Femur (tissue), 1 donor: ENCODE data around the gene HEATR9.

Source experiments
- DNase-seq: peaks from one replicate; pipeline ENCODE4 v3.0.0-alpha.2; 2017

Gene HEATR9

DNA sequence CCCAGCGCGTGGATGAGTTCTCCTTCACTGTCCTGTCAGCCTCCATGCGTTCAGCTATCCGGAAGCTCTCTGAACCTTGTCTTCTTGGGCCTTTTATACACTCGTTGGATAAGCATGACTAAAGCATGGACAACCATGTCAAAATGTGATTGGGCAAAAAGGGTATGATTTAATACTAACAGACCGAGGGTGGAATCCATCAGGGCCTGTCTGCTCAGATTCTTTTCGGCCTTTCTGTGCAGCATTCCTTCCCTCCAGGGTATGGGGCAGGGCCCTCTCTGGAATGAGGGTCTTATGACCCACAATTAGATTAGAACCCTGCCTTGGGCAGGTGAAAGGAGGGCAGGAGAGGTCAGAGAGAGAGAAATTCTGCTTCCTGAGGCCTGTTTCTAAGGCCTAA lies 25.5 kb upstream of the HEATR9 start:
- no peak for DNase-seq

DNA sequence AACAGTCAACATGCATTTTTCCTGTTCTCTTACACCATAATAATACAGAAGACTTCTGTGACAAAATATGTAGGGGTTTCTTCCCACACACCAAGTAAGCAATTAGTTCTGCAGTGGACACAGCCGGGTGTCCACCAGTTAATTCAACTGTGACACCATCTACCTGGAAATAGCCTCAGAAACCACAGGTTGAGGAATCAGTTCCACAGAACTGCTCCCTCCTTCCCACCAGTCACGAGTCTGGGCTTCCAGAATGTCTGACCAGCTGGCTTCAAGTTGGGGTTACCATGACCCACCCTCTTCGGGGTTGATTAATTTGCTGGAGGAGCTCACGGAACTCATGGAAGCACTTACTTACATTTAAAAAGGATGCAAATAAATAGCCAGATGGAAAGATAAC lies 25.1 kb upstream of the HEATR9 start:
- DNase-seq: no peak

DNA sequence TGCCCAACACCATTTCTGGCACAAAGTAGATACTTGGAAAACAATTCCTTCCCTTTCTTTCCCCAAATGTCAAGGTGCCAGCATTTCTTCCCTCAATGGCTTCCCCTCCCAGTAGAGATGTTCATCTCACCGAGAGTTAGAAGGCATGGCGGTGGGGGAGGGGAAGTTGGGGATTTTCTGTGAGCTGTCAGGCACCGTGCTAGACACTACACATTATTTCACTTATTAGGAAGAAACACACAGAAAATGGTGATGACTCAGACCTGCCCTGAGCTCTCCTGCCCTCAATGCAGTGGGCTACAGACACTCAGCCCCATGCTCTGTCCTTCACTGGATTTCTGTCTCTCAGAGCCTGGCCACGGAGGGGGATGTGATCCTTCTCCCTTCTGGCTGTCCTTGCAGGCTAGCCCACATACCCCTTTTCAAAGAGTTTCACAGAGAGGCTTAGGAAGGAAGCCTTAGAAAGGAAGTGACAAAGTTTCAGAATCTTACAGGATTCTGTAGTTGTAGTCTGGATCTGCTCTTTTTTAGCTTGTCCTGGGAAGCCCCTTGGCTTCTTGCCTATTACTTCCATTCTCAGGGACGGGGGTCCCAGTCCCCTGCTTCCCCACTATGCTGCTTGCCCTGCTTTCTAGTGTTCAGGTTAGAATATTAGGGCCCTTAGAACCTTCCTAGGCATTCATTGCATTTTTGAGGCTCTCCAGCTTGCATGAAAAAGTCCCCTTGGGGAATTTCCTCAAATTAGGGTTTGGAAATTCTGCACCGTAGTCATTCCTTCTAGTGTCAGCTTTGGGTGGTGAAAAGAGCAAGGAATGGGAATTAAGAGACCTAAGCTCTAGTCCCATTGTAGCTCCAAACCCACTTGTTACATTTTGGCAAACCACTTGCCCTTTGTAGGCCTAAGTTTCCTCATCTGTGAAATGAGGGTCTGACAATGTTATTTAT lies 23.7 kb upstream of the HEATR9 start:
- no peak for DNase-seq

DNA sequence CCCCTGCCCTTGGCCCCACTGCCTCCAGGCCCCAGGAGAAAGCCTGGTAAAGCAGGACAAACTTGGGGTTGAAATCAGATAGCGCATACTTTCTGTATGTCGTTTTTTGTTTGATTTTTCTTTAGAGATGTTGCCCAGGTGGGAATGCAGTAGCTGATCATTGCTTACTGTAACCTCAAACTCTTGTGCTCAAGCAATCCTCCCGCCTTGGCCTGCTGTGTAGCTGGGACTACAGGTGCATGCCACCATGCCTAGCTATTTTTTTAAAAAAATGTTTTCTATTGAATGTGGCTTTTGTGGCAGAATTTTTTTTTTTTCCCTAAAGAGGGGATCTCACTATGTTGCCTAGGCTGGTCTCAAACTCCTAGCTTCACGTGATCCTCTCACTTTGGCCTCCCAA lies 22.6 kb upstream of the HEATR9 start:
- no peak for DNase-seq

DNA sequence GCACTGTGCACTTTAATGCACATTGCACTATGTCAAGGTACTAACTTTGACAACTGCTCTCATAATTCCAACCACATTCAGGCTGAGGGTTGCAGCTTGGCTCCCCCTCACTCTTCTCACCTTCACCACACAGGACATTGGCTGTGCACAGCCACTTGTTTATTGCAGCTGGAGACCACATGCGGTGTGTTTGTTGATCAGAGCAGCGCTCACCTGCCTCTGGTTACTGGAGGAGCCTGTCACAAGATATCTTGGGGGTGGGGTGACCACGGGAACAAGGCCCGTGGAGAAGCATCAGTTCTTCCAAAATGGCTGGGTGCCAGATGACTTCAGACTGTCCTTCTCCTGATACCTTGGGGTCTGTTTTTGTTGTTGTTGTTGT lies 22.1 kb upstream of the HEATR9 start:
- DNase-seq: no peak

DNA sequence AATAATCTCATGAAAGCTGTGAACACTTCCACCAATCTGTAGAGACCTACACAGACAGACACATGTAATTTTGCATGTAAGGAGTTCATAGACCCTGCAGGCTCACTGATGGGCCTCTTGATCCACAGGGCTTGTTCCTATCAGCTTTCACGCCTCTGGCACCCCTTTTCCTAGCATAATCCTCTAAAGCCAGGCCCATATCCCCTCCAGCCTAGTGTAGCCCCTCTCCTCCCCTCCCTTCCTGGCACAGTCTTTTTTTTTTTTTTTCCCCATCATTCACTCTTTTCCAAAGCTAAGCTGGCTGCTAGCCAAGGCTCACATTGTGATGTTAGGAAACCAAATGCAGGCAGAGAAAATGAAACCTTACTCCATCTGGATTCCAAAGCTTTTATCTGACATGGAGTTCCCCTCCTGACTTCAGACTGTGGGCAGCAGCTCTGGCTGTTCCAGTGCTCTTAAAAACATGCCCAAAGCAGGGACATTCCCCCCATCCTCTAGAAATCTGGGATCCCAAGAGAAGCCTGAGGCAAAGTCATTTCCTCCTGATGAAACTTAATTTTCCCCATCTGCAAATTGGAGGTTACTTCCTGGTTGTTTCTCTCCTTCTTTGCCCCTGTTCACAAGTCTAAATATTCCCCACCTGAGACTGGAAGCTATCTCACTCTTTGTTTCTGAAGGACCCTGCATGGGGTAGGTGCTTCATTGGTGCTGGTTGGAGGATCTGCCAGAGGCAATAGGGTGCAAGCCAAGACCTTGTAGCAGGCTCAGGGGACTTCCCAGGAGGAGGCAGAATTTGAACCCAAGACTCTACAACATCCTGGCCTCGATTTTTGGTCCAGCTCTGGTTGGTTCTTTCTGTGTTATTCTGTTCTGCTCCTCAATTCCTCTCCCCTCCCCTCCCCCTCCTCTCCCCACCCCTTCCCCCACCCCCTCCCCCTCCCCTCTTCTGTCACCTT lies 21.4 kb upstream of the HEATR9 start:
- DNase-seq: no peak

DNA sequence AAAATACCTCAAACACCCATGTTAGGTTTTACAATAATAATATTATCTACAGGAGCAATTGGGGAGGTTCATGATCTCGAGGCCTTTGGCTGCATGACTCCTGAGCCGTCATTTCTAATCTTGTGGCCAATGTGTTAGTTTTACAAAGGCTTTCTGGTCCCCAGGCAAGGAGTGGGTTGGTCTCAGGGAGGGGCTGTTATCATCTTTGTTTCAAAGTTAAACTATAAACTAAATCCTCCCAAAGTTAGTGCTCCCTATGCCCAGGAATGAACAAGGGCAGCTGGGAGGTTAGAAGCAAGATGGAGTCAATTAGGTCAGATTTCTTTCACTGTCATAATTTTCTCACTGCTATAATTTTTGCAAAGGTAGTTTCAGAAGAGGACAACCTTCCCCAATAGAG lies 20.6 kb upstream of the HEATR9 start:
- no peak for DNase-seq

DNA sequence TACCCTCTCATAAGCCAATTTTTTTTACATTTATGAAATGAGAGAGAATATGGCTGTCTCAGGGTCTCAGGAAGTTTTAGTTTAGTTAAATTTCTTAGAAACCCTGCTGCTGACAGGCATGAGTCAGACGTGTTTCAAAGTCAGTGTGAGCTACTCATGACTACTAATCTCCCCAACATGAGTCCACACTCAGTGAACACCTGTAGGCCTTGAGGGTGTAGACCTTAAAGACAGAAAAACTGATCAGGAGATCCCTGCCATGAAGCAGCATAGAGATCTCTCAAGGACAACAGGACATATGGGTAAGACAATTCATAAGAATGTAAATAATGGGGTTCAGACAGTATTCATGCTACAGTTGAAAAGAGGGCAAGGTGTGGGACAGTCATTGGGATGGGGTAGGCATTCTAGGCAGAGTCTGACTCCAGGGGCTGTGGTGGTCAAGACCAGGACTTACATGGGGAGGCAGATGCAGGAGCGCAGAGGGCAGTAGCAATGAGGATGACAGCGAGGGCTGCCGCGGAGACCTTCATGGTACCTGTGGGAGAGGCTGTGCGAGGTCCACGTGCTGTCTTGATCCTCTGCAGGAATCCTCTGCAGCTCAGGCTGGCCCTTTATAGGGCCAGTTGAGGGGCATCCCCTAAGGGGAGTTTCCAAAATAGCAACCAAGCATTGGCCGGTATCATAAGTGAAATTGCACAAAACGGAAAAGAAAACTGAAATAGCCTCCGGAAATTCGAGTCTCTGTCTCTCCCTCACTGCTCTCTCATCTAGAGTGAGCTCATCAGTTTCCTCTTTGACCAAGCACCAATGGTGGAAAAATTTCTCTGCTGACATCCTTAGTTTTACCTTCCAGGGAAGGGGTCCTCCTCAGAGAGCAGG lies 11.3 kb upstream of the HEATR9 start, which contains the start of gene CCL5:
Gene CCL5, minus strand, starts transcription at position 588 of the 882 bp plus-strand sequence.
- no peak for DNase-seq

DNA sequence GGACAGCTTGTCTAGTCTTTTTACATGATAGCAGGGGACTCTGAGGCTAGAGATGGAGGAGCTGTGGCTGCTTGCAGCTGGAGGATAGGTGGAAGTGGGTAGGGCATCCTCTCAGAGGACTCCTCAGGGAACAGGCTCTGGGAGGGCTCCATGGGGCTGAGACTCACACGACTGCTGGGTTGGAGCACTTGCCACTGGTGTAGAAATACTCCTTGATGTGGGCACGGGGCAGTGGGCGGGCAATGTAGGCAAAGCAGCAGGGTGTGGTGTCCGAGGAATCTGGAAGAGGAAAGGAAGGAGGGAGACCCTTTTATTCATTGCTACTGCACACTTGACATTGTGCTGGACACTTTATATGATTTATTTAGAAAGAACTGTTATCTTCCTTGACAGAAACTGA lies 9.7 kb upstream of the HEATR9 start:
- no peak for DNase-seq

DNA sequence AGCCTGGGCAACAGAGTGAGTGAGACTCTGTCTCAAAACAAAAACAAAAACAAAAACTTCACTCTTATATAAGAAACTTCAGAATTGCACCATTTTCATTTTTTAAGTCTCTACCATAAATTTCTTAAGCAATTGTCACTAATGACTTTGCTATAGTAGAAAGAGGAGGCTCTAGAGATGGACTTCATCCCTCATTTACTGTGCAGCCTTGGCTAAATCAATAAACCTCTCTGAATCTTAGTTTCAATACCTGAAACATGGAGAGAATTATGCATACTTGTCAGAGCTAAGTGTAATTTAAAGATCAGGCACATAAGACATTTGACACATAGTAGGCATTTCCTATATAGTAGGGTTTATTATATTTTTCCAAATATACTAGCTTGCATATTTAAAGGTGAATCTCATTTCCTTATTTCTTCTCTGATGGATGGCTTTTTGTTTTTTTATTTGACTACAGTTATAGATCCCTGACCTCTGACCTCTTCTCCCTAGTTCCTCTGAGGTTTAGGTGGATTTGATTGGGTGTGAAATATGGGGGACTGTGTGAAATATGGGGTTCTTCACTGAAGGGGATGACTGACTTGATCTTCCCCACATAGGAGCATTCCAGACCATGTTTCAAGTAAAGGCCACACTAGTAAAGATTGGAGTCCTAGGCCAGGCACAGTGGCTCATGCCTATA lies 8.8 kb upstream of the HEATR9 start:
- DNase-seq: no peak

DNA sequence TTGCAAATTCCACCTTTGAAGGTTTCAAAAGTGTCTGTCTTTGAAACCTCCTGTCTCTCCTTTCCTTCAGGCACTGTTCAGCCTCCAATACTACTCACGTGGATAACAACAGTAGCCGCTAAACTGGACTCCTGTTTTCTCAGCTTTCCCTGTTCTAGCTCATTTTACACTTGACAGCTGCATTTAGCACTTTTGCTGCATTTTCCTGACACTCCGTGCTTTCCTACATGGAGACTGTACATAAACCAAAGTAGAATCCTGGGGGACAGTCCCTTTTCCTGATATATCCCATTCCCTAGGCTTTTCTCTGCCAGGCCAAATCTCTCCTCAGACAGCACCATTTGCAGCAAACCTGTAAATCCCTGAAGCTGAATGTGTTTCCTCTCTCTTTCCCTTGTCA lies 7.8 kb upstream of the HEATR9 start:
- DNase-seq: no peak

DNA sequence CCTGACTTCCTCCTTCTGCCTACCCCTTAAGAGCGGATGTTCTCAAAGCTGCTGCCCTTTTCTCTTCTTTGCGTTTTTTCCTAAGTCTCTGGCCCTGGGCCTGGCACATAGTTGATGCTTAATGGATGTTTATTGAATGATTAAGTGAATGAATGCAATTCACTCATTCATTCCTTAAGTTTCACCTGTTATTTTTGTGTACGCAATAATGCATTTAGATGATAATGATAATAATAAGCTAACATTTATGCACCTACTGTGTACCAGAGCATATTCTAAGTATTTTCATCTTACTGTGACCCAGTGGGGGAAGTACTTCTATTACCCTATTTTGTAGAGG lies 7.1 kb upstream of the HEATR9 start:
- DNase-seq: no peak

DNA sequence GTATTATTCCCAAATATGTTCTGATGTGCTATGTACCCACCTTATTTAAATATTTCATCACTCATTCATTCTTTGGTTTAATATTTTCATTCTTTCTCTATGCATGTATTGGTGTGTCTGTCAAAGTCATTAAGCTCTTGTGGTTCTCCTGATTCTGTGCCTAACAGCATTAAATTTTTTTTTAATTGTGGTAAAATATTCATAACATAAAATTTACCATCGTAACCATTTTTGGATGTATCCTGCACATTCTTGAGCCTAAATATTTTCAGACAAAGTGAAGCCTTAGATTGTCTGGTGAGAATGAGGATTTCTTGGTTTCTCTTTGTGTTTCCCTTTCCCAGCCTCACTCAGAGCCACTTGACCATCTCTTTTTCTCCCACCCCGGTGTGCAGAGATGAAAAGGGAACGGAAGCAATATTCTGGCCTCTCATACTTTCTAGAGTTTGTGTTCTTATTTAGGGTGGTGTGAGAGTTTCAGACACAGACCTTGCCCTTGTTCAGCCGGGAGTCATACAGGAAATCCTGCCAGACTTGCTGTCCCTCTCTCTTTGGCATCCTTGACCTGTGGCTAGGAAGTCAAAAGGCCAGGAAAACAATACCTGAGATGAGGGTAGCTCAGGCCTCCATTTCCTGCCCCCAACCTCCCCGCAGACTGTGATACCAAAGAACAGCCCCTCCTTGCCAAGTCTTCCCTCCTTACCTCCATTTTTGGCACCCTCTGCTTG lies 6.5 kb upstream of the HEATR9 start:
- no peak for DNase-seq

DNA sequence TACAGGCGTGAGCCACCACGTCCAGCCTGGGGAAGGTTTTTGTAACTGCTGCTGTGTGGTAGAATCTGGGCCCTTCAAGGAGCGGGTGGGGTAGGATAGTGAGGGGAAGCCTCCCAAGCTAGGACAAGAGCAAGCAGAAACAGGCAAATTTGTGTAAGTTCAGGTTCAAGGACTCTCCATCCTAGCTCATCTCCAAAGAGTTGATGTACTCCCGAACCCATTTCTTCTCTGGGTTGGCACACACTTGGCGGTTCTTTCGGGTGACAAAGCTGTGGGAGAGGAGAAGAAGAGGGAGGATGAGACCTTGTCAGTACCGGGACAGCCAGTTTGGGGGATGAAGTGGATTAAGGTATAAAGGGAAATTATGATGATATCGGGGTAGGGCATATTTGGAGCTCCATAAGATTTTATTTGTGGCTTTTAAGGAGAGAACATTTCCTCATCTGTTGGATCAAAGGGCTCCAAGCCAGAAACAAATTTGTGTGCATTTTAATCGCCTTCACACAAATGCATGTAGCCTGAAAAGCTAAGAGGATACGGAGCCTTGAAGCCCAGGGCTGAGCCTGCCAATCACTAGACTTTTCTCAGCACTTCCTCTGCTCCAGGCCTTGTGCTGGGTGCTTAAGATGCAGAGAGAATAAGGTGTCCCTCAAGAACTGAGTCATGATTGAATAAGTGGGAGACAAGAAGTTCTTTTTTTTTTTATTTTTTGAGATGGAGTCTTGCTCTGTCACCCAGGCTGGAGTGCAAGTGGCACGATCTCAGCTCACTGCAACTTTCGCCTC lies 3.7 kb upstream of the HEATR9 start:
- DNase-seq: no peak

DNA sequence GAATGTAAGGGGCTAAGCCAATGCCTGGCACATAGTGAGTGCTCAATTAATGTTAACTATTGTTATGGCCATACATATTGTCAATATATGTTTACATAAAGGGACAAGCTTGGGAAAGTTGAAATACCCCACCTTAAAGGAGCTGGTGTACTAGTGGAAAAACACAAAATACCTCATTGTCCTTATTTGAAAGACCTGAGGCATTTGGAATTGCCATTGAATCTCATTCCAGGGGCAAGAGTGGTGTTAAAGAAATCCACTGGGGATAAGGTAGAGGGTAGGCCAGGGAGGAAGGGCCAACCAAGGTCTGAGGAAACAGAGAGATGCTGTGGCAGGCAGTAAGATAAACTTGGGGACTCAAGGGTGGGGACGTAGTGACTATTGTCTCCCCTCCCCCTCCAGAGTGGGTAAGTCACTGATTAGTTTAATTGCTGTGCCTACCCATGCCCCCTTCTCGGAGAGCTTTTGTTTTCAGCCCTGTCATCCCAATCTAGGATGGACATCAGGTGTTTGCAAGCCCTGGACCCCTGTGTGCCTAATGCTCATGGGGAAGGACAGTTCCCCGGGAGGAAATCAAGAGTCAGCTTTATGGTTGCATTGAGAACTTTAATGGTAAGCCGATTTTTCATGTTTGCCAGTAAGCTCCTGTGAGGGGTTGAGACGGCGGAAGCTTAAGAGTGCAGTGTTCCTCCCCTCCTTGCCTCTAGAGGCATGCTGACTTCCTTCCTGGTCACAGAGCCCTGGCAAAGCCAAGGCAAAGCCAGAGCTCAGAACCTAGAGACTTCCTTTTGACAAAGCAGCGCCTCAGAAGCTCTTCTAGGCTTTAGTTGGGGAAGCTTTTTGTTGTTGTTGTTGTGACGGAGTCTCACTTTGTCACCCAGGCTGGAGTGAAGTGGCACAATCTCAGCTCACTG lies 2.5 kb upstream of the HEATR9 start:
- DNase-seq: no peak

DNA sequence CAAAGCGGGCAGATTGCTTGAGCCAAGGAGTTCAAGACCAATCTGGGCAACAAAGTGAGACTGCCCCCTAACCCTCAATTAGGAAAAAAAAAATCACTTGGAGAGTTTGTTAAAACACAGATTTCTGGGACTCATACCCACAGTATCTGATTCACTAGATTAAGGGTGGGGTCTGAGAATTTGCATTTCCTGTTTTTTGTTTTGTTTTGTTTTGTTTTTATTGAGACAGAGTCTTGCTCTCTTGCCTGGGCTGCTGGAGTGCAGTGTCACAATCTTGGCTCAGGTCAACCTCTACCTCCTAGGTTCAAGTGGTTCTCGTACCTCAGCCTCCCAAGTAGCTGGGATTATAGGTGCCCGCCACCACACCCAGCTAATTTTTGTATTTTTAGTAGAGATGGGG lies 1.1 kb downstream of the HEATR9 start:
- DNase-seq: no peak

DNA sequence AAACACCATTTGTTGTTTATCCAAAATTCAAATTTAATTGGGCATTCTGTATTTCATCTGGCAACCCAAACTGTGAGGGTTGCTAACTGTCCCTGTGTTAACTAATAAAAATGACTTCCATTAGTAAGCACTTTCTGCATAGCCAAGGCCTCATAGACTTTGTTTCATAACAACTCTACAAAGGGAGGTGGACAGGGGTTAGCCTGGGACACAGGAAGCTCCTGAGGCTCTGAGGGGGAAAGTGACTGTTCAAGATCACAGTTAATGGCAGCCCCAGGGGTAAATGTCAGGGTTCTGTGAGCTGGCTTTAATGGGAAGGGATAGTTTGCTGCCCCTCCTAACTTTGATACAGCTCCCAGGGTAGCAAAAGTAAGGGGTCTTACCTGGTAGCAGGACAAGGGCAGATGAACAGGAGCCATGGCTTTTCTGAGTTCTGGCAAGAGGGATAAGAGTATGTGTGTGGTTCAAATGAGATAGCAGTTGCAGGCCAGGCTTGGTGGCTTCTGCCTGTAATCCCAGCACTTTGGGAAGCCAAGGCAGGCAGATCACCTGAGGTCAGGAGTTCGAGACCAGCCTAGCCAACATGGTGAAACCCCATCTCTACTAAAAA lies 2.2 kb downstream of the HEATR9 start:
- no peak for DNase-seq

DNA sequence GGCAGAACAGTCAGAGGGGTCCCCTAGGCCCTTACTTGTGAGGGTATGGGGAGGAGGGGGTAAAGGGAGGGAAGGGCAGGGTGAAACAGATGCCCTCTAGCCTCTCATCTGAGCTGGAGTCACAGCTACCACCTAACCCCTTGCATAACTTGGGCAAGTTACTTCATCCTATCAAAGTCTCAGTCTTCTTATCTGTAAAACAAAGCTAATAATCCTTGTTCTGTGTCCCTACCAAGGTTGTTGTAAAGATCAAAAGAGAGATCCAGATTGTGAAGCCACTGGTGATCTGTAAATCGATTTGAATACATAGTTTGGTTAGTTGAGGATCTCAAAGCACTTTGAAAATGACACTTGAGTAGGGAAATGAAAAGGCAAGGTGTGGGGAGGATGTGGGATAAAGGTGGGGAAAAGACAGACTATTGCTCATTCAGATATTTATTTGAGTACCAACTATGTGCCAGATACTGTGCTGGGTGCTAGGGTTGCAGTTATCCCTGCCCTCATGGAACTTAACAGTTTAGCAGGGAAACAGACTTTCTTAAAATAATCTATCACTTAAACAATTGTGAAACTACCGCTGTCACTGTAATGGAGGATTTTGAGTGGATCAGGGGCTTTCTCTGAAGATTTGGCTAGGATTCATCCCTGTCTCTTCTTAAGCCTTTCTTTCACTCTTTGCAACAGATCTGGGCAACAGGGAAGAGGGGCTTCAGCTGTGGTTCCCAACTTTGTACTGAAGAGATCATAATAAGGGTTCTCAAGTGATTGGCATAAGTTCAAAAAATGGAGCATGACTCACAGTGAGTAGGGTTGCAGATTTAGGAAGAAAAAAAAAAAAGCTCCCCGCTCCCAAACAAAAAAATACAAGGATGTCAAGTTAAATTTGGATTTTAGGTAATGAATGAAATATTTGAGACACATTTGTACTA lies 3.0 kb downstream of the HEATR9 start:
- no peak for DNase-seq
